WTC11 (cell line): ENCODE results near the gene LRRC75B. TPM values are rescaled to one million over a fixed set of nuclear protein-coding genes. Genes with fewer than 3 reads are reported as not detected.

Experiments used
- ATAC-seq: fragments of 200-7000 bp; cut with Tn5 transposase; 2 replicates; pipeline ENCODE4 v1.10.0; 2021; ENCODE audit warnings: mild to moderate bottlenecking, moderate library complexity
- CTCF ChIA-PET: fragments of 300-600 bp; sonication (Branson Sonifier 250); formaldehyde crosslinking; loops from one replicate; lab custom pipeline; 2021; ENCODE audit warnings: antibody characterized with exemption; lab: Charles Lee
- POLR2A ChIA-PET: fragments of 350-600 bp; sonication (Branson Sonifier 250); formaldehyde crosslinking; loops from one replicate; lab custom pipeline; 2021; ENCODE audit warnings: antibody characterized with exemption; lab: Charles Lee
- DNase-seq: peaks from one replicate; pipeline ENCODE4 v3.0.0; 2021; ENCODE audit warnings: low spot score
- H3K27ac Mint-ChIP-seq: 2 replicates; pipeline ENCODE4 v1.8.0; 2021; ENCODE audit warnings: mixed read lengths
- H3K27me3 Mint-ChIP-seq: 2 replicates; pipeline ENCODE4 v1.8.0; 2021; ENCODE audit warnings: low read depth, mild to moderate bottlenecking, moderate library complexity, mixed read lengths
- H3K36me3 Mint-ChIP-seq: 2 replicates; pipeline ENCODE4 v1.8.0; 2021; ENCODE audit warnings: mixed read lengths
- H3K4me1 Mint-ChIP-seq: 2 replicates; pipeline ENCODE4 v1.8.0; 2022; ENCODE audit warnings: mixed read lengths
- H3K4me3 Mint-ChIP-seq: 2 replicates; pipeline ENCODE4 v1.8.0; 2021; ENCODE audit warnings: mild to moderate bottlenecking, moderate library complexity, mixed read lengths
- H3K9me3 Mint-ChIP-seq: 2 replicates; pipeline ENCODE4 v1.8.0; 2021; ENCODE audit warnings: mixed read lengths
- ATF1 ChIP-seq: sonication (generic); formaldehyde crosslinking; IDR thresholded peaks from 2 replicates; pipeline ENCODE4 v1.8.1; 2023; ENCODE audit warnings: mild to moderate bottlenecking, moderate library complexity, missing genetic modification reagents
- ATF3 ChIP-seq: sonication (generic); formaldehyde crosslinking; conservative IDR thresholded peaks from 2 replicates; pipeline ENCODE4 v1.8.1; 2022; ENCODE audit warnings: mild to moderate bottlenecking, missing genetic modification reagents
- ESRRA ChIP-seq: sonication (generic); formaldehyde crosslinking; IDR thresholded peaks from 2 replicates; pipeline ENCODE4 v1.8.1; 2022; ENCODE audit warnings: mild to moderate bottlenecking, missing genetic modification reagents, borderline replicate concordance
- ETV6 ChIP-seq: sonication (generic); formaldehyde crosslinking; IDR thresholded peaks from 2 replicates; pipeline ENCODE4 v1.8.1; 2022; ENCODE audit warnings: mild to moderate bottlenecking, missing genetic modification reagents
- FOXP1 ChIP-seq: sonication (generic); formaldehyde crosslinking; IDR thresholded peaks from 2 replicates; pipeline ENCODE4 v1.8.0; 2022; ENCODE audit warnings: missing genetic modification reagents, mild to moderate bottlenecking, moderate library complexity, borderline replicate concordance
- HMGA2 ChIP-seq: fragments of 250-450 bp; sonication (Bioruptor Pico); IDR thresholded peaks from 2 replicates; pipeline ENCODE4 v1.4.0; 2021; ENCODE audit warnings: mild to moderate bottlenecking, moderate library complexity
- JUN ChIP-seq: sonication (generic); formaldehyde crosslinking; IDR thresholded peaks from 2 replicates; pipeline ENCODE4 v1.8.0; 2023; ENCODE audit warnings: mild to moderate bottlenecking, missing genetic modification reagents
- KAT7 ChIP-seq: sonication (generic); formaldehyde crosslinking; IDR thresholded peaks from 2 replicates; pipeline ENCODE4 v1.8.1; 2023; ENCODE audit warnings: missing genetic modification reagents, mild to moderate bottlenecking, borderline replicate concordance
- MLX ChIP-seq: sonication (generic); formaldehyde crosslinking; IDR thresholded peaks from 2 replicates; pipeline ENCODE4 v1.8.1; 2023; ENCODE audit warnings: mild to moderate bottlenecking, missing genetic modification reagents, moderate library complexity
- NFATC4 ChIP-seq: fragments of 250-450 bp; sonication (Bioruptor Pico); IDR thresholded peaks from 2 replicates; pipeline ENCODE4 v1.9.0; 2021; ENCODE audit warnings: mild to moderate bottlenecking
- NR1H2 ChIP-seq: sonication (generic); formaldehyde crosslinking; IDR thresholded peaks from 2 replicates; pipeline ENCODE4 v1.9.0; 2021; ENCODE audit warnings: mild to moderate bottlenecking, moderate library complexity, missing genetic modification reagents
- SOX15 ChIP-seq: fragments of 250-450 bp; sonication (Bioruptor Pico); IDR thresholded peaks from 2 replicates; pipeline ENCODE4 v1.9.0; 2021; ENCODE audit warnings: mild to moderate bottlenecking
- TP53 ChIP-seq: sonication (generic); formaldehyde crosslinking; IDR thresholded peaks from 2 replicates; pipeline ENCODE4 v1.8.1; 2023; ENCODE audit warnings: mild to moderate bottlenecking, missing genetic modification reagents
- ZMAT4 ChIP-seq: fragments of 250-450 bp; sonication (Bioruptor Pico); IDR thresholded peaks from 2 replicates; pipeline ENCODE4 v1.9.0; 2021; ENCODE audit warnings: mild to moderate bottlenecking
- ZNF396 ChIP-seq: fragments of 250-450 bp; sonication (Bioruptor Pico); IDR thresholded peaks from 2 replicates; pipeline ENCODE4 v1.8.0; 2021; ENCODE audit warnings: mild to moderate bottlenecking, moderate library complexity, borderline replicate concordance
- ZNF423 ChIP-seq: fragments of 250-450 bp; sonication (Bioruptor Pico); IDR thresholded peaks from 2 replicates; pipeline ENCODE4 v2.1.2; 2022; ENCODE audit warnings: mild to moderate bottlenecking, moderate library complexity
- total RNA-seq: library from RNA; stranded (reverse); gene quantifications from 3 replicates; pipeline ENCODE4 v1.2.3, GENCODE V29; 2021
- TF ChIP-seq, protein P1 (sequence below): fragments of 250-450 bp; sonication (Bioruptor Pico); IDR thresholded peaks from 2 replicates; pipeline ENCODE4 v1.9.0; 2021; ENCODE audit warnings: moderate library complexity, mild to moderate bottlenecking, inconsistent platforms, borderline replicate concordance
- TF ChIP-seq, protein P2 (sequence below): sonication (generic); formaldehyde crosslinking; IDR thresholded peaks from 2 replicates; pipeline ENCODE4 v1.8.0; 2022; ENCODE audit warnings: missing genetic modification reagents
- TF ChIP-seq, protein P3 (sequence below): sonication (generic); formaldehyde crosslinking; IDR thresholded peaks from 2 replicates; pipeline ENCODE4 v1.8.0; 2022; ENCODE audit warnings: mild to moderate bottlenecking, missing genetic modification reagents
- TF ChIP-seq, protein P4 (sequence below): fragments of 250-450 bp; sonication (Bioruptor Pico); IDR thresholded peaks from 2 replicates; pipeline ENCODE4 v1.8.0; 2021; ENCODE audit warnings: mild to moderate bottlenecking

LRRC75B gene
- total RNA-seq, 1 experiment from 2014 or later: 19.2 TPM

- CTCF ChIA-PET: no interaction called here
- Mint-ChIP-seq H3K9me3 (no peaks in the 10 kb centered on the region), H3K27me3 (no peaks in the 10 kb centered on the region), H3K4me3 (no peak overlapping the region), H3K27ac (no peak overlapping the region), H3K36me3 (peaks cover 32% of the 10 kb centered on the region), H3K4me1 (no peaks in the 10 kb centered on the region)
- ATAC-seq (no peak), DNase-seq (no peak)
- TF ChIP-seq, protein P1, sequence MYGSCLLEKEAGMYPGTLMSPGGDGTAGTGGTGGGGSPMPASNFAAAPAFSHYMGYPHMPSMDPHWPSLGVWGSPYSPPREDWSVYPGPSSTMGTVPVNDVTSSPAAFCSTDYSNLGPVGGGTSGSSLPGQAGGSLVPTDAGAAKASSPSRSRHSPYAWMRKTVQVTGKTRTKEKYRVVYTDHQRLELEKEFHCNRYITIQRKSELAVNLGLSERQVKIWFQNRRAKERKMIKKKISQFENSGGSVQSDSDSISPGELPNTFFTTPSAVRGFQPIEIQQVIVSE: no peak
- TF ChIP-seq FOXP1 (no peak), ZNF396 (CRISPR knock-in tag) (no peak), TP53 (CRISPR knock-in tag) (no peak), JUN (no peak), ATF1 (CRISPR knock-in tag) (no peak), ETV6 (CRISPR knock-in tag) (no peak), NR1H2 (CRISPR knock-in tag) (no peak), ATF3 (CRISPR knock-in tag) (no peak), HMGA2 (CRISPR knock-in tag) (no peak), KAT7 (no peak), ZNF423 (CRISPR knock-in tag) (no peak), SOX15 (CRISPR knock-in tag) (no peak), NFATC4 (no peak), ZMAT4 (CRISPR knock-in tag) (no peak), MLX (CRISPR knock-in tag) (no peak), ESRRA (CRISPR knock-in tag) (no peak)
- TF ChIP-seq, protein P2, sequence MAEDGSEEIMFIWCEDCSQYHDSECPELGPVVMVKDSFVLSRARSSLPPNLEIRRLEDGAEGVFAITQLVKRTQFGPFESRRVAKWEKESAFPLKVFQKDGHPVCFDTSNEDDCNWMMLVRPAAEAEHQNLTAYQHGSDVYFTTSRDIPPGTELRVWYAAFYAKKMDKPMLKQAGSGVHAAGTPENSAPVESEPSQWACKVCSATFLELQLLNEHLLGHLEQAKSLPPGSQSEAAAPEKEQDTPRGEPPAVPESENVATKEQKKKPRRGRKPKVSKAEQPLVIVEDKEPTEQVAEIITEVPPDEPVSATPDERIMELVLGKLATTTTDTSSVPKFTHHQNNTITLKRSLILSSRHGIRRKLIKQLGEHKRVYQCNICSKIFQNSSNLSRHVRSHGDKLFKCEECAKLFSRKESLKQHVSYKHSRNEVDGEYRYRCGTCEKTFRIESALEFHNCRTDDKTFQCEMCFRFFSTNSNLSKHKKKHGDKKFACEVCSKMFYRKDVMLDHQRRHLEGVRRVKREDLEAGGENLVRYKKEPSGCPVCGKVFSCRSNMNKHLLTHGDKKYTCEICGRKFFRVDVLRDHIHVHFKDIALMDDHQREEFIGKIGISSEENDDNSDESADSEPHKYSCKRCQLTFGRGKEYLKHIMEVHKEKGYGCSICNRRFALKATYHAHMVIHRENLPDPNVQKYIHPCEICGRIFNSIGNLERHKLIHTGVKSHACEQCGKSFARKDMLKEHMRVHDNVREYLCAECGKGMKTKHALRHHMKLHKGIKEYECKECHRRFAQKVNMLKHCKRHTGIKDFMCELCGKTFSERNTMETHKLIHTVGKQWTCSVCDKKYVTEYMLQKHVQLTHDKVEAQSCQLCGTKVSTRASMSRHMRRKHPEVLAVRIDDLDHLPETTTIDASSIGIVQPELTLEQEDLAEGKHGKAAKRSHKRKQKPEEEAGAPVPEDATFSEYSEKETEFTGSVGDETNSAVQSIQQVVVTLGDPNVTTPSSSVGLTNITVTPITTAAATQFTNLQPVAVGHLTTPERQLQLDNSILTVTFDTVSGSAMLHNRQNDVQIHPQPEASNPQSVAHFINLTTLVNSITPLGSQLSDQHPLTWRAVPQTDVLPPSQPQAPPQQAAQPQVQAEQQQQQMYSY (CRISPR knock-in tag): no peak
- TF ChIP-seq, protein P3, sequence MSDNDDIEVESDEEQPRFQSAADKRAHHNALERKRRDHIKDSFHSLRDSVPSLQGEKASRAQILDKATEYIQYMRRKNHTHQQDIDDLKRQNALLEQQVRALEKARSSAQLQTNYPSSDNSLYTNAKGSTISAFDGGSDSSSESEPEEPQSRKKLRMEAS: no peak
- TF ChIP-seq, protein P4, sequence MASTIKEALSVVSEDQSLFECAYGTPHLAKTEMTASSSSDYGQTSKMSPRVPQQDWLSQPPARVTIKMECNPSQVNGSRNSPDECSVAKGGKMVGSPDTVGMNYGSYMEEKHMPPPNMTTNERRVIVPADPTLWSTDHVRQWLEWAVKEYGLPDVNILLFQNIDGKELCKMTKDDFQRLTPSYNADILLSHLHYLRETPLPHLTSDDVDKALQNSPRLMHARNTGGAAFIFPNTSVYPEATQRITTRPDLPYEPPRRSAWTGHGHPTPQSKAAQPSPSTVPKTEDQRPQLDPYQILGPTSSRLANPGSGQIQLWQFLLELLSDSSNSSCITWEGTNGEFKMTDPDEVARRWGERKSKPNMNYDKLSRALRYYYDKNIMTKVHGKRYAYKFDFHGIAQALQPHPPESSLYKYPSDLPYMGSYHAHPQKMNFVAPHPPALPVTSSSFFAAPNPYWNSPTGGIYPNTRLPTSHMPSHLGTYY (CRISPR knock-in tag): no peak
- POLR2A ChIA-PET: interaction anchor here (0.6 kb wide), 1 partner anchor 8 kb away, joined by 3 read pairs; no protein-coding TSS in a partner anchor
These were observed 51.0 kb downstream of the LRRC75B start for GRCh38 chr22:24541681-24542515.
